DND-41 (cell line): ENCODE data around the gene KLC1.

Source experiments
- ATAC-seq: fragments of 200-7000 bp; cut with Tn5 transposase; 3 replicates; pipeline ENCODE4 v1.9.1; 2021; ENCODE audit warnings: low read depth; ENCODE audit not compliant: insufficient read depth
- DNase-seq: peaks from one replicate; pipeline ENCODE4 v3.0.0-alpha.2; 2020
- H2AFZ ChIP-seq: 2 replicates; pipeline ENCODE4 v1.6.0; 2012; ENCODE audit warnings: low read depth, low read length
- H3K27ac ChIP-seq: 2 replicates; pipeline ENCODE4 v1.5.1; 2012; ENCODE audit warnings: low read length, inconsistent platforms
- H3K27me3 ChIP-seq: fragments of 200-600 bp; sonication (generic); 2 replicates; pipeline ENCODE4 v1.6.0; 2012; ENCODE audit warnings: low read length, mild to moderate bottlenecking, inconsistent platforms; ENCODE audit not compliant: insufficient read depth, poor library complexity
- H3K36me3 ChIP-seq: 2 replicates; pipeline ENCODE4 v1.5.1; 2012; ENCODE audit warnings: low read length, inconsistent platforms; ENCODE audit not compliant: insufficient read depth
- H3K4me1 ChIP-seq: 2 replicates; pipeline ENCODE4 v1.5.1; 2012; ENCODE audit warnings: mild to moderate bottlenecking, low read length; ENCODE audit not compliant: insufficient read depth
- H3K4me2 ChIP-seq: 2 replicates; pipeline ENCODE4 v1.6.0; 2012; ENCODE audit warnings: mild to moderate bottlenecking, moderate library complexity, low read length, inconsistent platforms; ENCODE audit not compliant: insufficient read depth
- H3K4me3 ChIP-seq, 2 experiments: fragments of 200-600 bp in 1 of 2; shearing (Covaris generic) in 1 of 2; 2 replicates each; pipeline ENCODE4 v1.5.1; 2012 to 2016; ENCODE audit warnings: inconsistent platforms in 2 of 2, low read length in 2 of 2, mild to moderate bottlenecking in 2 of 2, low read depth in 1 of 2, moderate library complexity in 1 of 2
- H3K79me2 ChIP-seq: 2 replicates; pipeline ENCODE4 v1.6.0; 2012; ENCODE audit warnings: low read length, inconsistent platforms; ENCODE audit not compliant: insufficient read depth
- H3K9ac ChIP-seq: 2 replicates; pipeline ENCODE4 v1.6.0; 2012; ENCODE audit warnings: low read depth, mild to moderate bottlenecking, inconsistent platforms, low read length, moderate library complexity
- H3K9me3 ChIP-seq: 2 replicates; pipeline ENCODE4 v1.5.1; 2012; ENCODE audit warnings: low read length, moderate library complexity, mild to moderate bottlenecking, inconsistent platforms; ENCODE audit not compliant: insufficient read depth, severe bottlenecking
- H4K20me1 ChIP-seq: 2 replicates; pipeline ENCODE4 v1.6.0; 2012; ENCODE audit warnings: low read length; ENCODE audit not compliant: insufficient read depth
- CTCF ChIP-seq: IDR thresholded peaks from 2 replicates; pipeline ENCODE4 v1.5.1; 2012; ENCODE audit warnings: borderline replicate concordance, low read length, moderate library complexity, mild to moderate bottlenecking; ENCODE audit not compliant: poor library complexity, severe bottlenecking; ENCODE audit errors: extremely low read depth
- EZH2 ChIP-seq: IDR thresholded peaks from 3 replicates; pipeline ENCODE4 v1.6.1; 2012; ENCODE audit warnings: borderline replicate concordance, low read depth, mild to moderate bottlenecking, moderate library complexity, low read length, inconsistent platforms; ENCODE audit not compliant: severe bottlenecking

Gene KLC1

GRCh38 chr14:103692159-103692558 is 63.1 kb downstream of the KLC1 start:
- Histone ChIP-seq H3K4me1 (no peaks in the 10 kb centered on the region), H3K27ac (no peak overlapping the region), H3K36me3 (peaks cover 86% of the 10 kb centered on the region), H3K4me2 (no peak overlapping the region), H3K79me2 (peaks cover 10% of the 10 kb centered on the region; the same call in 1 of the 2 replicates), H3K9ac (no peak overlapping the region), H3K4me3 (no peak overlapping the region), H2AFZ (no peak overlapping the region), H3K27me3 (no peaks in the 10 kb centered on the region), H3K9me3 (no peaks in the 10 kb centered on the region), H4K20me1 (peaks cover 30% of the 10 kb centered on the region)
- TF ChIP-seq CTCF (no peak), EZH2 (no peak)
- DNase-seq (no peak), ATAC-seq (no peak)

GRCh38 chr14:103692871-103693270 is 63.9 kb downstream of the KLC1 start:
- no peaks in the 10 kb centered on the region for H3K9me3 ChIP-seq
- ATAC-seq = no peak
- DNase-seq = no peak
- no peak overlapping the region for H3K4me2 ChIP-seq
- H3K27me3 ChIP-seq = no peaks in the 10 kb centered on the region
- H3K4me3 ChIP-seq = no peak overlapping the region
- peaks cover 16% of the 10 kb centered on the region; the same call in 1 of the 2 replicates for H3K79me2 ChIP-seq
- H4K20me1 ChIP-seq = peaks cover 37% of the 10 kb centered on the region
- H3K27ac ChIP-seq = no peak overlapping the region
- TF ChIP-seq CTCF = no peak
- TF ChIP-seq EZH2 = no peak
- H3K9ac ChIP-seq = no peak overlapping the region
- H3K4me1 ChIP-seq = no peaks in the 10 kb centered on the region
- H3K36me3 ChIP-seq = peaks cover 86% of the 10 kb centered on the region
- H2AFZ ChIP-seq = no peak overlapping the region

- H3K9ac ChIP-seq = no peak overlapping the region
- no peaks in the 10 kb centered on the region for H3K4me1 ChIP-seq
- H2AFZ ChIP-seq = no peak overlapping the region
- H4K20me1 ChIP-seq = peaks cover 44% of the 10 kb centered on the region
- no peak overlapping the region for H3K27ac ChIP-seq
- H3K4me3 ChIP-seq = no peak overlapping the region
- DNase-seq (no peak), ATAC-seq (no peak)
- H3K79me2 ChIP-seq = peaks cover 17% of the 10 kb centered on the region; the same call in 1 of the 2 replicates
- TF ChIP-seq EZH2 = no peak
- TF ChIP-seq CTCF = no peak
- no peaks in the 10 kb centered on the region for H3K9me3 ChIP-seq
- peaks cover 86% of the 10 kb centered on the region for H3K36me3 ChIP-seq
- H3K4me2 ChIP-seq = no peak overlapping the region
- no peaks in the 10 kb centered on the region for H3K27me3 ChIP-seq
Observed at GRCh38 chr14:103693515-103693914, 64.5 kb downstream of the KLC1 start.

- Histone ChIP-seq H3K79me2 (peaks cover 20% of the 10 kb centered on the region; the same call in 1 of the 2 replicates), H3K9ac (no peak overlapping the region), H4K20me1 (peaks cover 54% of the 10 kb centered on the region), H3K4me3 (no peak overlapping the region), H3K27ac (no peak overlapping the region), H2AFZ (no peak overlapping the region), H3K36me3 (peaks cover 87% of the 10 kb centered on the region), H3K9me3 (no peaks in the 10 kb centered on the region), H3K4me1 (no peaks in the 10 kb centered on the region), H3K27me3 (no peaks in the 10 kb centered on the region), H3K4me2 (no peak overlapping the region)
- no peak for TF ChIP-seq EZH2
- peak; percentile 18 for TF ChIP-seq CTCF
- DNase-seq (no peak), ATAC-seq (no peak)
Observed at GRCh38 chr14:103694572-103695026, 65.6 kb downstream of the KLC1 start.
